GM12872 (cell line): ENCODE data around the gene HDLBP.

Experiments used
- TF ChIP-seq, protein P1 (sequence below): IDR thresholded peaks from 3 replicates; pipeline ENCODE4 v1.5.1; 2011; ENCODE audit warnings: low read depth, mild to moderate bottlenecking, low read length, moderate library complexity; ENCODE audit not compliant: insufficient read depth

Gene HDLBP

DNA sequence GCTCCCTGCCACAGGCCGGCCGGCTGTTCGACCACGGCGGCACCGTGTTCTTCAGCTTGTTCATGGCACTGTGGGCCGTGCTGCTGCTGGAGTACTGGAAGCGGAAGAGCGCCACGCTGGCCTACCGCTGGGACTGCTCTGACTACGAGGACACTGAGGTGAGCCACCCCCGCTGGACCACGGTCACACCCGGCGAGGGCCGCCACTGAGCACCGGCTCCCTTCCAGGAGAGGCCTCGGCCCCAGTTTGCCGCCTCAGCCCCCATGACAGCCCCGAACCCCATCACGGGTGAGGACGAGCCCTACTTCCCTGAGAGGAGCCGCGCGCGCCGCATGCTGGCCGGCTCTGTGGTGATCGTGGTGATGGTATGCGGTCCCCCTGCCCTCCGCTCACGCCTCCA is 106.2 kb downstream of the HDLBP start:
- TF ChIP-seq, protein P1, sequence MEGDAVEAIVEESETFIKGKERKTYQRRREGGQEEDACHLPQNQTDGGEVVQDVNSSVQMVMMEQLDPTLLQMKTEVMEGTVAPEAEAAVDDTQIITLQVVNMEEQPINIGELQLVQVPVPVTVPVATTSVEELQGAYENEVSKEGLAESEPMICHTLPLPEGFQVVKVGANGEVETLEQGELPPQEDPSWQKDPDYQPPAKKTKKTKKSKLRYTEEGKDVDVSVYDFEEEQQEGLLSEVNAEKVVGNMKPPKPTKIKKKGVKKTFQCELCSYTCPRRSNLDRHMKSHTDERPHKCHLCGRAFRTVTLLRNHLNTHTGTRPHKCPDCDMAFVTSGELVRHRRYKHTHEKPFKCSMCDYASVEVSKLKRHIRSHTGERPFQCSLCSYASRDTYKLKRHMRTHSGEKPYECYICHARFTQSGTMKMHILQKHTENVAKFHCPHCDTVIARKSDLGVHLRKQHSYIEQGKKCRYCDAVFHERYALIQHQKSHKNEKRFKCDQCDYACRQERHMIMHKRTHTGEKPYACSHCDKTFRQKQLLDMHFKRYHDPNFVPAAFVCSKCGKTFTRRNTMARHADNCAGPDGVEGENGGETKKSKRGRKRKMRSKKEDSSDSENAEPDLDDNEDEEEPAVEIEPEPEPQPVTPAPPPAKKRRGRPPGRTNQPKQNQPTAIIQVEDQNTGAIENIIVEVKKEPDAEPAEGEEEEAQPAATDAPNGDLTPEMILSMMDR = no peak

DNA sequence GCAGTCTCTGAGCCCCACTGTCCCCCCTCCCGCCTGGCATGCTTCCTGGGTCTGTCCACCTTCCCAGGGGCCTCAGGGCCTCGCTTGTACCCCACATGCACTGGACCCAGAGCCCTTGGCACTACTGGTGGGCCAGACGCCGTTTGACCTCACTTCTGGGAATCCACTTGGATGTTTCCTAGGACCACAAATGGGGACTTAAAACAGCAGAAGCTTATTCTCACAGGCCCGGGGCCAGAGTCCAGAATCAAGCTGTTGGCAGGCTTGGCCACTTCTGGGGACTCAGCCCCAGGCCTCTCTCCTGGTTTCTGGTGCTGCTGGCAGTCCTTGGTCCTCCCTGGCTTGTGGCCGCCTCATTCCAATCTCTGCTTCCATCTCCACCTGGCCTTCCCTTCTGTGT is 107.4 kb downstream of the HDLBP start:
- TF ChIP-seq, protein P1 = no peak

DNA sequence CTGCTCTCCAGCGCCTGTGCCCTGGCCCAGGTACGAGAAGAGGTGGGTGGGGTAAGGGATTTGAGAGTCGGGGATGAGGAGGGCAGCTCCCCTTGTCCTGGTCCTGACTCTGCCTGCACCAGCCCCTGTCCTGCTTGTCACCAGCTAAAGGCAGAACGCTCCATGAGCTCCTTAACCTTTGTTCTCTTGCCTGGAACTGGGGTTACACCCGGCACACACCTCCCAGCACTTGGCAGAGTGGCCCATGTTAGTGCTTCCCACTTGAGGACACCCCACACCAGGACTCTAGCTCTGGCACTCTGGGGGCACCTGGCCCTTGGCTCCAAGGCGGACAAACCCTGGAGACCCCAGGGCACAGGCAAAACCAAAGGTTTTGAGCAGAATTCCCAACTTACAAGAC is 107.8 kb downstream of the HDLBP start:
- TF ChIP-seq, protein P1 = no peak

DNA sequence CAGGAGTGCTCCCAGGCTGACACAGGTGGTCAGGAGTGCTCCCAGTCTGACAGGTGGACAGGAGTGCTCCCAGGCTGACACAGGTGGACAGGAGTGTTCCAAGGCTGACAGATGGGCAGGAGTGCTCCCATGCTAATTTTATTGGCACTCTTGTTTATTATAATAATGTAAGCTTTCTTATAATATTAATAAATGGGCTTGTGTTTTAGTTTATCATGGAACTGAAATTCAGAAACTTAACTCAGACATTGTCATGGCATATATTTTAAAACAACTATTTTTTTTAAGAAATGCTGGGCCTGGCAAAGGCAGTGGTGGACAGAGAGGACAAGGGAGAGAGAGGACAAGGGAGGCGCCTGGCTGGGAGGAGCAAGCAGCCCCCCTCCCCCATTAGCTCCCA is 108.3 kb downstream of the HDLBP start:
- TF ChIP-seq, protein P1 = no peak

DNA sequence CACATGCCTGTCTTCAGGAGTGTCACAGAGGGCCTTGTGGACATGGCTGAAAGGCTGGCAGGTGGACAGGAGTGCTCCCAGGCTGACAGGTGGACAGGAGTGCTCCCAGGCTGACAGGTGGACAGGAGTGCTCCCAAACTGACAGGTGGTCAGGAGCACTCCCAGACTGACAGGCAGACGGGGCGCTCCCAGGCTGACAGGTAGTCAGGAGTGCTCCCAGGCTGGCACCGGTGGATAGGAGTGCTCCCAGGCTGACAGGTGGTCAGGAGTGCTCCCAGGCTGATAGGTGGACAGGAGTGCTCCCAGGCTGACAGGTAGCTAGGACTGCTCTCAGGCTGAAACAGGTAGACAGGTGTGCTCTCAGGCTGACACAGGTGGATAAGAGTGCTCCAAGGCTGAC is 110.4 kb downstream of the HDLBP start:
- TF ChIP-seq, protein P1 = no peak

DNA sequence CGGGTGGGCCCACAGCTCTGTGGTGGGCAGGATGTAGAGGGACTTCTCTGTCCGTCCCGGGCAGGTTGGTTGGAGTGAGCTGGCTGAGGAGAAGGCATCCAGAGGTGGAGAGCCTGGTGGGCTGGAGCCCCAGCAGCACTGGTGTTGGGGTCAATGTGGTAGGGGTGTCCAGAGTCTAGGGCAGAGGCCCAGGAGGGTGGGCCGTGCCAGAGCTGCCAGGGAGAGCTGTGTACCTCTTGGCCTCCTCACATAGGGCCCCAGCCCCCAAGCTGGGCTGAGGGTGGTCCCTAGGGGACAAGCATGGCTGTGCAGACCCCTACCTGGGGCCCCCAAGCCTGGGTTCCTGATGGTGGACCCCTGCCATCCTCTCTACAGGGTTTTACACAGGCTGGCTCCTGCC is 111.0 kb downstream of the HDLBP start:
- TF ChIP-seq, protein P1 = no peak

DNA sequence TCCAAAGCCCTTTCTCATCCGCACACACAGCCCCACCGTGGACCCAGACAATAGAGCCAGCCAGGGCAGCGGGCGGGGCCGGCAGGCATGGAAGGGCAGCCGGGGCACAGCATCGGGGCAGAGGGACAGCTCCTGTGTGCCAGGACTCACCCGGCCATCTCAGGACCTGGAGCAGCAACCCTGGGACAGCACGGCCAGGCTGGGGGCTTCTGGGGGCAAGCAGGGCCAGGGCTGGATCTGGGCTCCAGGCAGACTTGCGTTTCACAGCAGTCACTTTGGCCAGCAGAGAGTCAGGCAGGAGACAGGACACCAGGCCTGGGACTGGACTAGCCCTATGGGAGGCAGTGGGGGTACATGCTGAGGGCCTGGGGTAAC is 111.5 kb downstream of the HDLBP start:
- TF ChIP-seq, protein P1 = no peak
